CD1c-positive myeloid dendritic cell (primary cell): Measurements from ENCODE around the gene SRP68.

ENCODE experiments used
- DNase-seq: peaks from one replicate; pipeline ENCODE4 v3.0.0-alpha.2; 2016; ENCODE audit errors: extremely low spot score

The SRP68 gene

DNA sequence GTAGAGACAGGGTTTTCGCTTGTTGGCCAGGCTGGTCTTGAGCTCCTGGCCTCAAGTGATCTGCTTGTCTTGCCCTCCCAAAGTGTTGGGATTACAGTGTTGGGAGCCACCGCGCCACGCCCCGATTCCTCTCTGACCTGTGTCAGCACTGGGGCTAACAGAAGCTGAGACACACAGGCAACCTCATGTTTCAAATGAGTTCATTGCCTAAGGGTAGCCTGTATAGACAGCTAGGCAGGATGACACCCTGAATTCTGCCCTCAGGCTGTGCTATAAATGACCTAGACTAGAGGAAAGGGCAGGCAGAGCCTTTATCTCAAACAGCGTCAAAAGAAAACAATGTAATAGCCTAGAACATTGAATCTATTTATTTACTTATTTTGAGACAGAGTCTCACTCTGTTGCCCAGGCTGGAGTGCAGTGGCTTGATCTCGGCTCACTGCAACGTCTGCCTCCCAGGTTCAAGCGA is 74.0 kb downstream of the SRP68 start:
- no peak for DNase-seq

- peak; percentile 85 for DNase-seq
Observed at GRCh38 chr17:75996665-75997590, 75.4 kb downstream of the SRP68 start.

GRCh38 chr17:75995385-75995925 is 76.9 kb downstream of the SRP68 start:
- no peak for DNase-seq

DNA sequence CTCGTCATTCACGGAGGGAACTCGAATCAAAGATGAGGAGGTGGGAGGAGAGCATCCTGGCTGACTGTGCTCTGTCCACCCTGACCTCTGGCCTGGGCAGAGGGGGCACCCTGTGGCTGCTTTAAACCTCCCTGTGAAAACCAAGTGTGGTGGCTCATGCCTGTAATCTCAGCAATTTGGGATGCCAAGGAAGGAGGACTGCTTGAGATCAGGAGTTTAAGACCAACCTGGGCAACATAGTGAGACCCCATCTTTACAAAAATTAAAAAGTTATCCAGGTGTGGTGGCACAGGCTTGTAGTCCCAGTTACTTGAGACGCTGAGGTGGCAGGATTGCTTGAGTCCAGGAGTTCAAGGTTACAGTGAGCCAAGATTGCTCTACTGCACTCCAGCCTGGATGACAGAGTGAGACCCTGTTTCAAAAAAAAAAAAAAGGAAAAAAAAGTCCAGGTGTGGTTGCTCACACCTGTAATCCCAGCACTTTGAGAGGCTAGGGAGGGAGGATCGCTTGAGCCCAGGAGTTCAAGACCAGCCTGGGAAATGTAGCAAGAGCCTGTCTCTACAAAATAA is 77.4 kb downstream of the SRP68 start:
- DNase-seq: no peak

- DNase-seq: no peak
Observed at GRCh38 chr17:75991396-75991795, 80.9 kb downstream of the SRP68 start.
